SK-N-SH (cell line): ENCODE results near the gene KLK11.

Source experiments
- CHD2 ChIP-seq: fragments of 150-350 bp; IDR thresholded peaks from 2 replicates; pipeline ENCODE4 v1.6.1; 2018; ENCODE audit warnings: low read length; ENCODE audit not compliant: partially characterized antibody
- TCF12 ChIP-seq: IDR thresholded peaks from 2 replicates; pipeline ENCODE4 v1.4.0; 2012

DNA sequence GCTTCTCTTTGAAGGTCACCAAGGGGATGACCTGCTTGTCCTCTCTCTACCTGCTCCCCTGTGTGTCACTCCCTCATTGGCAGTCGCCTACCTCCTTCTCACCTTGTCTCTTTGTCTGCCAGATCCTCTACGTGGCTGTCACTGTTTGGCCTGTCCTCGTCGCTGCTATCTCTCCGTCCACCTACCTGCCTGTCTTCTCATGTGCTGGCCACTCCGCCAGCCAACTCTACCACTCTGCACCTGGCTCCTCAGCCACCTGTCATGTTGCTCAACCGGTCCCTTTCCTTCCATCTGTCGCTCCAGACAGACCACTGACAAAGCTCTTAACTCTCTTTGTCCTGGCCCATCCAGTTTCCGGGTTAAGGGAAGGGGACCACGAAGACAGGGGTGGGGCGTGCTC is 8.3 kb upstream of the KLK11 start, which contains the start of gene KLK12:
- TF ChIP-seq CHD2, result no peak
- TF ChIP-seq TCF12, result no peak
